Stimulated activated CD8-positive, alpha-beta memory T cell treated with anti-CD3 and anti-CD28 coated beads, Interleukin-15, amount 100 ng/mL, for 1 hour (primary cell): ENCODE measurements around the gene CCDC187.
"Not testable (repeated sequence)": the region's sequence is repeated elsewhere in the genome, so short reads cannot be mapped to it uniquely, and the experiment has no call there.

Experiments used
- DNase-seq: peaks from one replicate; pipeline ENCODE4 v3.0.0-alpha.2; 2020; ENCODE audit warnings: low read depth

CCDC187 gene

GRCh38 chr9:136266641-136267040 lies 37.3 kb downstream of the CCDC187 start:
- DNase-seq, result not testable (repeated sequence)

DNA sequence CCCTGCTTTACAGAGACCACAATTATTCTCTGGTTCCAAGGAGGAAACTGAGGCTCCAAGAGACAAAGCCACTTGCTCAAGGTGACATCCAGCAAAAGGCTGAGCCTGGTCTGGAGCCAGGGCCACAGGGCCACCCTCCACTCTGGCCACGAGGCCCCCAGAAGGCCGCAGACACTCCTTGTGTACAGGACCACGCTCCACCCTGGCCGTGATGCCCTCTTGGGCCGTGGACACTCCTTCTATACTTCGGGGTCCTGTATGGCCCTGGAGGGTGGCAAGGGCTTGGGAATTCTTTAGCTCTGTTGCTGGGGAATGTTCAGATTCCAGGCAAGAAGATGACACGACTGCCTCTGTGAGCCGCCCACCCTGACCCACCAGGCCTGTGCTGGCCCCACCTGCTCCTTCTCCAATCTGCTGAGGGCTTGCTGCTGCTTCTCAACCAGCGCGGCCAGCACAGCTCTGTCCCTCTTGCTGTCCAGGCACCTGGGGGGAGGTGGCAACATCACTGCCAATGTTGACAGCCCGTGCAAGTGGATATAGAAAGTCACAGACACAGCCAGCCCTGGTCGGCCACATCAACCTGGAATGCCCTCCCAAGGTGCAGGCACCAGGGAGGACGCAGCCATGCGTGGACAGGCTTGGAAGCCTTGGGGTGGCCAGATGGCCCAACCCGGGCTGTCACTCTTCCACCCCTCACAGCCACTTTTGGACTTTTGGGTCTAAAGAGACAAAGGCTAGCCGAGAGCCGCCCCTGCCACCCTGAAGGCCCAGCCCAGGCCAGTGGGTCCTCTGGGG lies 38.1 kb downstream of the CCDC187 start:
- DNase-seq, result no peak

- no peak for DNase-seq
Observed at GRCh38 chr9:136264441-136265405, 39.2 kb downstream of the CCDC187 start.

DNA sequence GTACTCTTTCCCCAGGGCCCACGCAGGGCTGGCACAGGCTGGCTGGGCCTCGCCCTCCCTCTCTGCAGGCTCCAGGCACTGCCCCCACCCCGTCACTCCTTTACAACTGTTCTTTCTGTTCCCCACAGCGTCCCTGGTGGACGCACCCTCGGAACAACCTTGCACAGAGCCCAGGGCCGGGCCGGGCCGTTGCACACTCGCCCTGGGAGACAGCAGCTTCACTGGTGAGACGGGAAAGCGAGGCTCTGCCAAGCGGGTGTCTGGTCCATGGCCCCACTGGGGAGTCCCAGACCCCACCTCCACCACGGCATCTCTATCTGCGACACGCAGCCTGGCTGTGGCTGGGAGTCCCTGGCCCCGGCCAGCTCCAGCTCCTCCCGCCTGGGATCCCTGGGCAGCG lies 39.9 kb downstream of the CCDC187 start:
- no peak for DNase-seq

DNA sequence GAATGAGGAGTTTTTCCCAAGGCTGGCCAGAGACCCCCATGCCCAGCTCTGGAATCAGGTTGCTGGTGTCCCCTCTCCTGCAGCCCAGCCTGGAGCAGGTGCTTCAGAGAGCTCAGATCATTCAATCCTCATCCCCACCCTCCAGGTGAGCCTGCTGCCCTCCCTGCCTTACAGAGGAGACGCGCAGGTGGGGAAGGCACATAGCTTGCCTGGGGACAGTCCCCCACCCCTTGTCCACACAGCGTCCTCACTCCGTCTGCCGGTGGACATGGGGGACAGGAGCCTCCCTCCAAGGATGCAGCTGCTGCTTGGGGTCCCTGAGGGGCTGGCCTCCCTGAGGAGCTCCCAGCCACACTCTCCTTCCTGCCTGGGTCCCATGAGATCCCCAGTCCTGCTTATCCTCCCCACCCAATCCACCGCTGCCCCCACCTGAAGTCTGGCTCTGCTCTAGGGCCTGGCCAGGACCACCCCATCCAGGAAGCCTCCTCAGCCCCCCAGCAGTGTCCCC lies 41.2 kb downstream of the CCDC187 start:
- DNase-seq, result no peak

GRCh38 chr9:136261686-136262430 lies 42.0 kb downstream of the CCDC187 start:
- DNase-seq, result no peak

DNA sequence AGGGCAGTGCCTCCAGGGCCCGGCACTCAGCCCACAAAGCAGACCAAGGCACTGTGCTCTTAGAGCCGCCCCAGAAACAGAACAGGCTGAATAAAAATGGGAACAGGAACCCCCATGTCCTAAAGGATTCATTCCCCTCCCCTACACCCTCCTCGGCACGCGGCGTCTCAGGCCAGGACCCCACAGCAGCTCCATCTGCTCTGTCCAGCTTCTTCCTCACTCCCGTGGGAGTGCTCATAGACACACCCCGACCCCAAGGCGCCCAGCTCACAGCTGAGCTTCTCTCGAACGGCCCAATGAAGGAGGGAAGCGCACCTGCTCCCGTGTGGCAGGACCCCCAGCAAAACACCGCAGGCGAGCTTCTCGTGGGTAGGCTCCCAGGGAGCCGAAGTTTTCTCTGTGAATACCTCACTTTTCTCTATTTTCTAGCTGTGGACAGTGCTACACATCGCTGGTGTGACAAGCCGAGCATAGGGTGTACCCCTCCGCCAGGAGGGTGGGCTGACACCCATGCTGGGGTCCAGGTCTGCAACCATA lies 42.9 kb downstream of the CCDC187 start:
- DNase-seq, result no peak

GRCh38 chr9:136260521-136260920 lies 43.4 kb downstream of the CCDC187 start:
- DNase-seq, result no peak

DNA sequence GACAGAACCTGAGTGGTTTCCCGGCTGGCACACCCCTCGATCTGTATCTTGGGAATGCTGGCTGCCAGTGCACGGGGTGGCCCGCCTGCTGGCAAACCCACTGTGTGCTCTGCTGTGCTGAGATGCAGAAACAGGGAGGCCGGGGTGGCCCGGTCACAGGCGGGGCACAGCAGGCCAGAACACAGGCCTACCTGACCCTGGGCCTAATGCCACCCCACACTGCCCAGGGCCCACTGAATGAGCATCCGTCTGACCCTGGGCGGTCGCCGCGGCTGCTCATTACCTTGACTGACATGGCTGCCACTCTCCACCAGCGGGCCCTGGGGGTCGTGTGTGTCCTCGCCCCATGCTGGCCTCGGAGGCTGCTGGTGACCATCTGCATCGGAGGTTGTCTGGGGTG lies 44.1 kb downstream of the CCDC187 start:
- DNase-seq, result no peak

DNA sequence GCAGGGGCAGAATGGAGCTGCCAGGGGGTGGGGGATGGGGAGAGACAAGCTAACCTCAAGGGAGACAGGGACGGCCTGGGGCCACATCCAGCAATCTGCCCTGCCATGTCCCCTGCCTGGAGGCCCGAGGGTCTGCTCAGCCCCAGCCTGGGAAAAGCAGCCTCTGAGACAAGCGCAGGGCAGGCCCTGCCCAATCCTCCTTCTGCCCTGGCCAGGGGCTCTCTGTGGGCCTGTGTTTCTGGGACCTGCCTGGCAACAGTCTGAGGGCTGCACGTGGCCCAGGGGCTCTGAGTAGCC lies 44.4 kb downstream of the CCDC187 start:
- no peak for DNase-seq

GRCh38 chr9:136258786-136259516 lies 44.9 kb downstream of the CCDC187 start:
- no peak for DNase-seq

DNA sequence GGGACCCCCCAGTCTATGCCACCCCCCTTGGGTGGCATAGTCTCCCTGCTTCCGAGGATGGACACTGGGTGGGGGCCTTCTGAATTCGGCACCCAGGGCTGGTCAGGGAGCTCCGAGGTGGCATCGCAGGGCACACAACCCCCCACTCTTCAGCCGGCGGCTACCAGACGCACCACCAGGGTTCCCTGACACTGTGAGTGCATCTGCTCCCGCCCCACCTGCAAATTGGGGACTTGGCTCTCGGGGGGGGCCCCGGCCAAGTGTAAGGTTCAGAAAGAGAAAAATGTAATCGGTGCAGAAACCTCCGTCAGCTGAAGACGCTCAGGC lies 45.6 kb downstream of the CCDC187 start:
- DNase-seq, result no peak

GRCh38 chr9:136257381-136258298 lies 46.3 kb downstream of the CCDC187 start:
- DNase-seq, result no peak

GRCh38 chr9:136255896-136256890 lies 47.7 kb downstream of the CCDC187 start:
- no peak for DNase-seq

DNA sequence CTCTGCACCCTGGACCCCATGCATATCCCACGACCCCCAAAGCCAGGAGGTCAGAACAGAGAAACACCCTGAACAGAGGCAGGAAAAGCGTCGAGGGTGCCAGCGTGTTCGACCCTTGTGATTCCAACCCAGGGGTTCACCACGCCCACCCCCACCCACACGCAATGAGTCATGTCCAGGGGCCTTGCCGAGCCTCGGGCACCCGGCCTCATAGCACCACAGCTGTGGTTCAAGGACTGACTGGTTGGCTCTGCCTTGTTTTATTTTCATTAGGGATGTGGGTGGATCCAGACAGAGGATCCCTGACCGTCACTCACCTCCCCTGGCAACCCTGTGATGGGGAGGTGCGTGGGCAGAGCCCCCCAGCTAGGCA lies 48.7 kb downstream of the CCDC187 start:
- DNase-seq, result no peak

GRCh38 chr9:136254381-136255165 lies 49.3 kb downstream of the CCDC187 start:
- DNase-seq, result no peak

DNA sequence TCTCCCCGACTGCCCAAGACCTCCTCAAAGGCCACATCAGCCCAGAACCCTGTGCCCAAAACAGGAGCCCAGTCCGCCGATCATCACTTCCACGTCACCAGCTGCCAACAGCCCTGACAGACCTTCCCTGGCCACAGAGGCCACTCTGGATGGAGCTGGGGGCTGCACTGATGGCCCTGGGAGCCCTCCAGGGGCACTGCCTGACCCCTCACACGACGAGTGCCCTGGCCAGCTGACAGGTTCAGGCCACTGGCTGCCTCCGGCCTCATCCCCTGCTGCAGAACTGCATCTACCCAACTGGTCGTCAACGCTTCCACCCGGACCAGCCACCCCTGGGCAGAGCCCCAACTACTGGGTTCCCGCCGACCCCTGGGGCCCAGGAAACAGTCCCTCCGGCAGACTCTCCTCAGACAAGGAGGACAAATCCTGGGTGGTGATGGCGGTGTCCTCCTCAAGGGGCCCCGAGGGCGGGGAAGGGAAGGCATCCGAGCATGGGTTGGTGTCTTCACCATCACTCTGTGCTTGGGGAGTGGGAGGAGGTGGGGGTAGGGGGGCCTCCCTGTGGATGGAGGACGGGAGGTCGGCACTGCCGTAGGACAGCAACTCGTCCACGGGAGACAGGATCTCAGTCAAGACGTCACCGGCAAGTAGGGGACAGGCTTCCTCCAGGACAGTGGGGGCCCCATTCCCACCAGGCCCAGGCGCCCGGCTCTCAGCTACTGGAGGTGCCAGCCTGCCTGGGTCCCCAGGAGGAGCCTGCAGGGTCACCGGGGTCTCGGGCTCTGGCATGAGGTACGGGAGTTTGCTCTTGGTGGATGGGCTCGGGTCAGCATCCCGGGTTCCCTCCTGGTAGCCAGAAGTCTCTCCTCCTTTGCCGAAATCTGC lies 50.4 kb downstream of the CCDC187 start:
- no peak for DNase-seq
